Measurements from ENCODE around the gene SRA1.

Gene SRA1

DNA sequence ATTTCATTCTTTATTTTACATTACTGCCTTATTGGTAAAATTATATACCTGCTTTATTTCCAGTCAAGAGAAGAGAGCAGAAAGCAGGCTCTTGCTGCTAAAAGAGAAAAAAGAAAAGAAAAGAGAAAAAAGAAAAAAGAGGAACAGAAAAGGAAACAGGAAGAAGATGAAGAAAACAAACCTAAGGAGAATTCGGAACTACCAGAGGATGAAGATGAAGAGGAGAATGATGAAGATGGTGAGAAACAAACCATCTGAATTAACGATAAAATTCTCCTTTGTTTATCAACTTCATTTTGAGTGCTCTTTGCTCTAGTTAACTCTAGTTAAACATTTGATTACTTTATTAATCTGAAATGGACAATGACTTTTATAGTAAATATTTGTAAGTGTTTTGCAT lies 33.3 kb downstream of the SRA1 start:
- H3K4me3 ChIP-seq (replicated peaks; ENCODE audit: low read depth, low read length) = no peak overlapping the region
- TF ChIP-seq, protein P1, sequence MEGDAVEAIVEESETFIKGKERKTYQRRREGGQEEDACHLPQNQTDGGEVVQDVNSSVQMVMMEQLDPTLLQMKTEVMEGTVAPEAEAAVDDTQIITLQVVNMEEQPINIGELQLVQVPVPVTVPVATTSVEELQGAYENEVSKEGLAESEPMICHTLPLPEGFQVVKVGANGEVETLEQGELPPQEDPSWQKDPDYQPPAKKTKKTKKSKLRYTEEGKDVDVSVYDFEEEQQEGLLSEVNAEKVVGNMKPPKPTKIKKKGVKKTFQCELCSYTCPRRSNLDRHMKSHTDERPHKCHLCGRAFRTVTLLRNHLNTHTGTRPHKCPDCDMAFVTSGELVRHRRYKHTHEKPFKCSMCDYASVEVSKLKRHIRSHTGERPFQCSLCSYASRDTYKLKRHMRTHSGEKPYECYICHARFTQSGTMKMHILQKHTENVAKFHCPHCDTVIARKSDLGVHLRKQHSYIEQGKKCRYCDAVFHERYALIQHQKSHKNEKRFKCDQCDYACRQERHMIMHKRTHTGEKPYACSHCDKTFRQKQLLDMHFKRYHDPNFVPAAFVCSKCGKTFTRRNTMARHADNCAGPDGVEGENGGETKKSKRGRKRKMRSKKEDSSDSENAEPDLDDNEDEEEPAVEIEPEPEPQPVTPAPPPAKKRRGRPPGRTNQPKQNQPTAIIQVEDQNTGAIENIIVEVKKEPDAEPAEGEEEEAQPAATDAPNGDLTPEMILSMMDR (IDR thresholded peaks at IDR 0.05; ENCODE audit: low read length, missing control alignments) = no peak
- no peak for DNase-seq (ENCODE audit: low read depth)

DNA sequence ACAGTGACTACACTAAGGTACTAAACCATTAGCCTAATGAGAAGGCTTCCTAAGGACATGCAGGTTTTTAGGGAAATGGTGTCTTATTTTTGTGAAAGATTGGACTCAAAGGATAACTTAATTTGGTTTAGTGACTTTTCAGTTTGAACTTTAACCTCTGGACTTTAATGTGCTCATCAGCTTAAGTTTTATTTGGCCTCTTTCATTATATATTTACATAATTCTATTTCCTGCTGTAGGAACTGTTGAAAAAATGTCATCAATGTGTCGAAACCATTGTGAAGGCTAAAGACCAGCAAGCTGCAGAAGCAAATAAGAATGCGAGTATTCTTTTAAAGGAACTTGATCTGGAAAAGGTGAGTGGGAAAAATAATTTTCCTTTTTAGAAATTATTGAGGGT lies 44.1 kb downstream of the SRA1 start:
- DNase-seq (ENCODE audit: low read depth) = no peak
- TF ChIP-seq, protein P1 (IDR thresholded peaks at IDR 0.05; ENCODE audit: low read length, missing control alignments) = no peak
- H3K4me3 ChIP-seq (replicated peaks; ENCODE audit: low read depth, low read length) = no peak overlapping the region

DNA sequence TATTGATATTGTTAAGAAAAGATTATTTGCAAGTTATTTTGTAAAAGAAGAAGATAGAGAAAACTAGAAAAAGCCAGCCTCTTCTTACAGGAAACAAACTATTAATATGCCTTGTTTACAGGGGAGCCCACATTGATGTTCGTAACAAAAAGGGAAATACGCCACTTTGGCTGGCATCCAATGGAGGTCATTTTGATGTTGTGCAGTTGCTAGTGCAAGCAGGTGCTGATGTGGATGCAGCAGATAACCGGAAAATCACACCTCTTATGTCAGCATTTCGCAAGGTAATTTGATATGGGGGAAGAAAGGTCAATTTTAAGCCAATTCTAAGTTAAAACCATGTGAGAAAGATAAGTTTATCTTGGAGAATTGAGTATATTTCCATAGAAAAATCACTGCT lies 47.4 kb downstream of the SRA1 start:
- DNase-seq (ENCODE audit: low read depth) = no peak
- TF ChIP-seq, protein P1 (IDR thresholded peaks at IDR 0.05; ENCODE audit: low read length, missing control alignments) = no peak
- no peak overlapping the region for H3K4me3 ChIP-seq (replicated peaks; ENCODE audit: low read depth, low read length)

DNA sequence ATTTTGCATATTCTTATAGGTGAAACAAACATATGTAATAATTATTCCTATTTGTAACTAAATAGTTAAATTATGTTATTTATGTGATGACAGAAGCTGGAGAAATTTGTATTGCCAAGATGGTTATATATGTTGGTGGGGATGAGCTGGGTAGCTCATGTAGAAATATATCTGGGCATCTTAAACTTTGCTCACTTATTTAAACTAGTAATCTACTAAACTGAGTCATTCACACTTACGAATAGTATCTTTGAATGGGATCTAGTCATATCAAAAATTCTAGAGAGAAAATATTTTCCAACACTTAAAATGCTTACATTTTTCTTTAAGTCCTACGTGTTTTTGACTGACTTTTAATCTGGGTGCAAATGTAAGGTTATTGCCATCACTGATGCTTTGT lies 54.4 kb downstream of the SRA1 start:
- DNase-seq (ENCODE audit: low read depth) = no peak
- TF ChIP-seq, protein P1 (IDR thresholded peaks at IDR 0.05; ENCODE audit: low read length, missing control alignments) = no peak
- no peak overlapping the region for H3K4me3 ChIP-seq (replicated peaks; ENCODE audit: low read depth, low read length)
